ENCODE measurements around the gene C2.

DNA sequence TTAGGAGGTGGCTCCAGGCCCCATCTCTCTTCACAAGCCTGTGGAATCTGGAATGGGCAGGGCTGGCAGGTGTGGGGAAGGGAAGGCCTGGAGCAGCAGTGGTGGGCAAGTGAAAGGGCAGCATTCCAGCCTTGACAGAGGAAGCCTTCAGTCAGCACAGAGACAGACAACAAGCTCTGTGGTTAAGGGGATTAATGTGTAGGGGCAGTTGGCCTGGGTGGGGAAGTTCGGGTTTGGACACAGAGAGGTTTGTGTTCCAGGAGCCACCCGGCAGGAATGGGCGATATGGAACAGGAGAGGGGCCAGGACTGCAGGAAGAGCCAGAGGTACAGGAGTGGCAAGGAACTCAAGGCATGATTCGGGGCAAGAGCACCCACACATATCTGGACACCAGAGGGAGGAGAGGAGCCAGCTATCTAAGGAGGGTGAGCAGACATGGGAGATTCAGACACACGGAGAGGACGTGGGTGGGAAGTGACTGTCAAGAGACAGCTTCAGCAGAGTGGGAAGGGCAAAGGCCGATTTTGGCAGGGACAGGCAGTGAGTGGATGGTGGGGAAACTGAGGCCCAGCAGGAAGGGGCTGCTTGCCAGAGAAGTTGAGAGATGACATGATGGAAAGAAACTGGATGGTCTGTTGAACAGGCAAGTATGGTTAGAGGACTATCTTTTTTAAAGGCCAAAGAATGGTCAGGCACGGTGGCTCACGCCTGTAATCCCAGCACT, 46.2 kb upstream of the C2 start:
- TF ChIP-seq, protein P1, sequence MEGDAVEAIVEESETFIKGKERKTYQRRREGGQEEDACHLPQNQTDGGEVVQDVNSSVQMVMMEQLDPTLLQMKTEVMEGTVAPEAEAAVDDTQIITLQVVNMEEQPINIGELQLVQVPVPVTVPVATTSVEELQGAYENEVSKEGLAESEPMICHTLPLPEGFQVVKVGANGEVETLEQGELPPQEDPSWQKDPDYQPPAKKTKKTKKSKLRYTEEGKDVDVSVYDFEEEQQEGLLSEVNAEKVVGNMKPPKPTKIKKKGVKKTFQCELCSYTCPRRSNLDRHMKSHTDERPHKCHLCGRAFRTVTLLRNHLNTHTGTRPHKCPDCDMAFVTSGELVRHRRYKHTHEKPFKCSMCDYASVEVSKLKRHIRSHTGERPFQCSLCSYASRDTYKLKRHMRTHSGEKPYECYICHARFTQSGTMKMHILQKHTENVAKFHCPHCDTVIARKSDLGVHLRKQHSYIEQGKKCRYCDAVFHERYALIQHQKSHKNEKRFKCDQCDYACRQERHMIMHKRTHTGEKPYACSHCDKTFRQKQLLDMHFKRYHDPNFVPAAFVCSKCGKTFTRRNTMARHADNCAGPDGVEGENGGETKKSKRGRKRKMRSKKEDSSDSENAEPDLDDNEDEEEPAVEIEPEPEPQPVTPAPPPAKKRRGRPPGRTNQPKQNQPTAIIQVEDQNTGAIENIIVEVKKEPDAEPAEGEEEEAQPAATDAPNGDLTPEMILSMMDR (IDR thresholded peaks at IDR 0.05; ENCODE audit: insufficient read depth, low read length, poor library complexity, severe bottlenecking), result no peak
- TF ChIP-seq EZH2phosphoT487 (conservative IDR thresholded peaks at IDR 0.05; ENCODE audit: low read length), result no peak

Data from SU-DHL-6 (cell line).